ENCODE data around the gene POU5F1. TPM values are rescaled to one million over a fixed set of nuclear protein-coding genes. Genes with fewer than 3 reads are reported as not detected.
"Not testable (repeated sequence)": the region's sequence is repeated elsewhere in the genome, so short reads cannot be mapped to it uniquely, and the experiment has no call there.

Gene POU5F1
- 1 to 10 TPM in 2 of 4 donors, under 1 TPM in 1, not detected in 1; 0.67 to 2.8 (median 1.8) TPM for total RNA-seq

- TF ChIP-seq POLR2A (IDR thresholded peaks at IDR 0.05), result no peak
- TF ChIP-seq, protein P1, sequence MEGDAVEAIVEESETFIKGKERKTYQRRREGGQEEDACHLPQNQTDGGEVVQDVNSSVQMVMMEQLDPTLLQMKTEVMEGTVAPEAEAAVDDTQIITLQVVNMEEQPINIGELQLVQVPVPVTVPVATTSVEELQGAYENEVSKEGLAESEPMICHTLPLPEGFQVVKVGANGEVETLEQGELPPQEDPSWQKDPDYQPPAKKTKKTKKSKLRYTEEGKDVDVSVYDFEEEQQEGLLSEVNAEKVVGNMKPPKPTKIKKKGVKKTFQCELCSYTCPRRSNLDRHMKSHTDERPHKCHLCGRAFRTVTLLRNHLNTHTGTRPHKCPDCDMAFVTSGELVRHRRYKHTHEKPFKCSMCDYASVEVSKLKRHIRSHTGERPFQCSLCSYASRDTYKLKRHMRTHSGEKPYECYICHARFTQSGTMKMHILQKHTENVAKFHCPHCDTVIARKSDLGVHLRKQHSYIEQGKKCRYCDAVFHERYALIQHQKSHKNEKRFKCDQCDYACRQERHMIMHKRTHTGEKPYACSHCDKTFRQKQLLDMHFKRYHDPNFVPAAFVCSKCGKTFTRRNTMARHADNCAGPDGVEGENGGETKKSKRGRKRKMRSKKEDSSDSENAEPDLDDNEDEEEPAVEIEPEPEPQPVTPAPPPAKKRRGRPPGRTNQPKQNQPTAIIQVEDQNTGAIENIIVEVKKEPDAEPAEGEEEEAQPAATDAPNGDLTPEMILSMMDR (IDR thresholded peaks at IDR 0.05), result no peak
- Histone ChIP-seq H3K4me1 (no peaks in the 10 kb centered on the region), H3K27me3 (no peaks in the 10 kb centered on the region), H3K27ac (no peak within 1 kb of the TSS), H3K36me3 (no peaks in the 10 kb centered on the region), H3K9me3 (no peaks in the 10 kb centered on the region), H3K4me3 (no peak within 1 kb of the TSS)
- intact Hi-C loops (cut with DNase I; ENCODE audit: low total_unique reads), result no loop called here
- no peak for DNase-seq
These were observed at the start of gene POU5F1 for GRCh38 chr6:31170600-31170881. Gene POU5F1, minus strand, starts transcription at chr6:31170682. Its CDS starts 62 bp downstream, at chr6:31170620.

- Histone ChIP-seq H3K4me1 (no peaks in the 10 kb centered on the region), H3K27ac (no peak overlapping the region)
These were observed 45.9 kb upstream of the POU5F1 start for GRCh38 chr6:31216208-31216898.

DNA sequence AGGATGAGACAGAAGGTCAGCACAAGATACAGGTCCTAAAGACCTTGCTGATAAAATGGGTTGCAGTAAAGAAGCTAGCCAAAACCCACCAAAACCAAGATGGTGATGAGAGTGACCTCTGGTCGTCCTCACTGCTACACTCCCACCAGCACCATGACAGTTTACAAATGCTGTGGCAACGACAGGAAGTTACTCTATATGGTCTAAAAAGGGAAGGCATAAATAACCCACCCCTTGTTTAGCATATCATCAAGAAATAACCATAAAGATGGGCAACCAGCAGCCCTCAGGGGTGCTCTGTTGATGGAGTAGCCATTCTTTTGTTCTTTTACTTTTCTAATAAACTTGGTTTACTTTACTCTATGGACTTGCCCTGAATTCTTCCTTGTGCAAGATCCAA, 44.7 kb upstream of the POU5F1 start:
- H3K4me1 ChIP-seq; intact Hi-C loops (cut with DNase I; ENCODE audit: low total_unique reads); H3K9me3 ChIP-seq; H3K27me3 ChIP-seq; DNase-seq; H3K4me3 ChIP-seq; H3K36me3 ChIP-seq; H3K27ac ChIP-seq: not testable (repeated sequence)

More at GRCh38 chr6:31216208-31216898, 45.9 kb upstream of the POU5F1 start:
- no peak for DNase-seq
- Histone ChIP-seq H3K36me3 (no peaks in the 10 kb centered on the region), H3K9me3 (no peaks in the 10 kb centered on the region), H3K27me3 (no peaks in the 10 kb centered on the region), H3K4me3 (no peak overlapping the region)
- TF ChIP-seq, protein P1 (IDR thresholded peaks at IDR 0.05), result no peak
- intact Hi-C loops (cut with DNase I; ENCODE audit: low total_unique reads), result no loop called here

DNA sequence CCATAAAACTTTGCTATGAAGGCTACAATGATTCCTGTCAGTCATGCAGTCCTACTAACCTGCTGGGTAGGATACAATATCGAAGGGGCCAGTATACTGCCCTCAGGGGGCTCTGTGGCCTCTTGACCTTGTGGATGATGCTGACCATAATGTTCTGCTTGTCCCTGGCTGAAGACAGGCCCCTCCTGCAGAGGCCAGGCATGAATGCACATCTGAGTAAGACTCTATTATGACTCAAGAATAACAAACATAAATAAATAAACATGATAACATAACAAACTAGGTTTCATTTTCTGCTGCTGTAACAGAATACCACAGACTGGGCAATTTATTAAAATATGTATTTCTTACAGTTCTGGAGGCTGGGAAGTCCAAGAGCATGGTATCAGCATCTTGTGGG, 44.0 kb upstream of the POU5F1 start:
- no peak for TF ChIP-seq POLR2A (IDR thresholded peaks at IDR 0.05)
- TF ChIP-seq, protein P1 (IDR thresholded peaks at IDR 0.05), result no peak
- DNase-seq, result no peak
- Histone ChIP-seq H3K4me3 (no peak overlapping the region), H3K4me1 (no peaks in the 10 kb centered on the region), H3K27me3 (no peaks in the 10 kb centered on the region), H3K27ac (no peak overlapping the region), H3K36me3 (no peaks in the 10 kb centered on the region), H3K9me3 (no peaks in the 10 kb centered on the region)
- intact Hi-C loops (cut with DNase I; ENCODE audit: low total_unique reads), result no loop called here

GRCh38 chr6:31210741-31211532, 40.5 kb upstream of the POU5F1 start:
- no peak for DNase-seq
- TF ChIP-seq POLR2A (IDR thresholded peaks at IDR 0.05), result no peak
- TF ChIP-seq, protein P1 (IDR thresholded peaks at IDR 0.05), result no peak
- no peaks in the 10 kb centered on the region for H3K4me1 ChIP-seq
- H3K9me3 ChIP-seq, result no peaks in the 10 kb centered on the region
- H3K27ac ChIP-seq, result no peak overlapping the region
- H3K27me3 ChIP-seq, result no peaks in the 10 kb centered on the region
- intact Hi-C loops (cut with DNase I; ENCODE audit: low total_unique reads), result no loop called here
- H3K36me3 ChIP-seq, result no peaks in the 10 kb centered on the region
- no peak overlapping the region for H3K4me3 ChIP-seq

Measured in uterus (tissue), 4 donors.